Activated T-helper 1 cell treated with anti-CD3 and anti-CD28 coated beads, Interleukin-2, amount 50 U/mL, for 16 hours (primary cell): ENCODE results near the gene PRKAR2B.
"Not testable (repeated sequence)": the region's sequence is repeated elsewhere in the genome, so short reads cannot be mapped to it uniquely, and the experiment has no call there.

Experiments used
- DNase-seq, 2 donors: peaks; one replicate each; pipeline ENCODE4 v3.0.0-alpha.2; 2020; ENCODE audit warnings: low read depth in 1 of 2, low spot score in 1 of 2

PRKAR2B gene

DNA sequence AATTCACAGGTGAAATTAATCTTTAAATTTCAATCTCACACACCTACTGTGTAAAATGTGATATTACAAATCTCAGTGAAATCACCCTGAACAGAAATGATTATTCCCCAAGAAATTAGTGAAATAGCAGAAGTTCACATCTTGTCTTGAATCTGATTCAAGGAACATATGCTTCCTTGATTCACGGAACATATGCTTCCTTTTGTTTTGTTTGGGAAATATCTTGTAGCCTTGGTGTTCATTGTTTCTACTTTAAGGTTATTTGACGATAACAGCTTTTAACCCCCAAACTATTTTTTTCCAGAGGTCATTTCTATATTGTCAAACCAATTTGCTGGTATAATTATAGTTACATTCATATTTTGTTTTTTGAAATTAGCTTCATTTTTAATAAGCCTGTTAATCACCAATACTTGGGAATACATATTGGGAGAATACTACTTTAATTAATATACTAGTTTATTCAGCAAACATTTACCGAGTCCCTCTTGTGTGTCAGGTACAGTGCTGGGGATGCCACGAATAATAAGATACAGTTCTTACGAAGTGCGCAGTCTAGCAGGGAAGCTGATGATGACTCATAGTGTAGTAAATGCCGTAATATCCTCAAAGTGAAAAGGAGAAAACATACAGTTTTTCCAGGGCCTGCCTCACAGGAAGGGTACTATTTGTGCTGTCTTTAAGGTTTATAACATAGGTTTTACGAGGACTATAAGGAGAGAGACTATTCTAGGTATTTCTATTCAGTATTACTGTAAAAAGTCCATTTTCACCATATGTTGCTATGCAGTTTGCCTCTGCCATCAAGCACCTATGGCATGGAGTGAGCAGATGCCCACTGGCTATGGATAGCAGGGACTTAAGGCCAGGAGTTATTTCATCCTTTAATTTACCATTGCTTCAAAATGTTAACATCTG is 32.5 kb downstream of the PRKAR2B start:
- no peak for DNase-seq

- DNase-seq, result no peak
Measured at GRCh38 chr7:107077699-107078516, 33.4 kb downstream of the PRKAR2B start.

GRCh38 chr7:107078517-107078966 is 34.0 kb downstream of the PRKAR2B start:
- no peak for DNase-seq

DNA sequence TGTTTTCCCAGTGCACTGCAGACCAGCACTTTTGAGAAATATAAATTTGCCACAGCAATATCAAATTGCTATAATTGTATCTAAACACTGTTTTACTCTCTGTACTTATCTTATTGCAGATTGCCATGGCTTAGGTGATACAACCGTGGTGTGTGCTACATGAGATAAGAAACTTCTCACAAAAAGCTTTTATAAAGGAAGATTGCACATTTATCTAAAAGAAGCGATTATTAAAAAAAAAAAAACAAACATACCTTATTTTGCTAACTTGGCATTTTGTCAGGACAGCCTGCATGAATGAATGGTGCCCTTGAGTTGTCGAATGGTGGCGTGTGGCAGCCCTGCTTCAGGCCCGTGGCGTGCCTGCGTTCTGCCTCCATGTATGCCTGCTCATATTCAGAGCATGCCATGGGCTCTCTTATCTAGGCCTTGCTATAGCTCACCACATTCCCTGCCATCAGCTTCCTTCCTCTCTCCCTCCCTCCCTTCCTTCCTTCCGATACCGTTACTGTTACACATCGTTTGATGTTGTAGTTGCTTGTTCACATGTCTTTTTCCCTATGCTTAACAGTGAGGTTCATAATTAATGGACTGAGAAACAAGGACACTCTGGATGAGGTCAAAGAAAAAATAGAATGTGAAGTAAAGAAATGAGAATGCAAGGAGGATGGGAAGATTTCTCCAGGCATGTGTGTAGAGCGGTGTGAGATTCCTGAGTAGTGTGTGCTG is 34.9 kb downstream of the PRKAR2B start:
- no peak for DNase-seq

- DNase-seq, result no peak
Measured at GRCh38 chr7:107080099-107080505, 35.6 kb downstream of the PRKAR2B start.

DNA sequence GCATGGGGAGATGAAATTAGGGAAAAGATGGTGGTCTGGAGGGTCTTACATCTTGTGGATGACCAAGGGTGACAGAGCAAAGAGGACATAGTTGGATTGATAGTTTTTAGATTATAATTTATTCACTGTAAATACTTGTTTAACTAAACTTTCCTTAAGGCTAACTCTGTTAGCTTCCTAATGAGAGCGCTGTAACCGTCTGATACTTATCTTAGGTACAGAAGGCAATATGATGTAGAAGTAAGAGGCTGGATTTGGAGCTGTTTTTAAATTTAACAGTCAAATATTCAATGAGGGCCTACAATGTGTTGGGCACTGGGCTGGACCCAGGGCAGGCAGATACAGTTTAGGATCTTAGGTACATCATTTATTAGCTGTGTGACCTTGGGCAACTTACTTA is 36.0 kb downstream of the PRKAR2B start:
- DNase-seq, result no peak

GRCh38 chr7:107085180-107085579 is 40.7 kb downstream of the PRKAR2B start:
- DNase-seq, result no peak

GRCh38 chr7:107089627-107090026 is 45.1 kb downstream of the PRKAR2B start:
- DNase-seq, result no peak

DNA sequence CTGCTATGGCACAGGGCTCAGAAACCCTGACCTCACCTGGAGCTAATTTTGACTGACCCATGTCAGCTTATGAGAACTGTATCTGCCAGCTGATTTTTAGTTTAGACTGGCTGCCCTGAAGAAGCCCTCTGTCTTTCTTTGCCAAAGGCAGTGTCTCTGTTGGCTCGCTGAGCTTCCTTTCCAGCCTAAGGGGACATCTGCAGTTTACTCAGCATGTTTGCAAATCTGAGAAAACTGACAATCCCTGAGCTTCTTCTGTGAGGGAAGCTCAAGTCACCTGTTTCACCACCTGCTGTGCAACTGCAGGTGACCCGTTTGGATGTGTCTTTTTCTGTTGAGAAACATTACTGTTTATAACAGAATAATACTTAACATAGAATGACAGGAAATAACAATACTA is 46.0 kb downstream of the PRKAR2B start:
- DNase-seq, result no peak

GRCh38 chr7:107091306-107091705 is 46.8 kb downstream of the PRKAR2B start:
- DNase-seq, result no peak

DNA sequence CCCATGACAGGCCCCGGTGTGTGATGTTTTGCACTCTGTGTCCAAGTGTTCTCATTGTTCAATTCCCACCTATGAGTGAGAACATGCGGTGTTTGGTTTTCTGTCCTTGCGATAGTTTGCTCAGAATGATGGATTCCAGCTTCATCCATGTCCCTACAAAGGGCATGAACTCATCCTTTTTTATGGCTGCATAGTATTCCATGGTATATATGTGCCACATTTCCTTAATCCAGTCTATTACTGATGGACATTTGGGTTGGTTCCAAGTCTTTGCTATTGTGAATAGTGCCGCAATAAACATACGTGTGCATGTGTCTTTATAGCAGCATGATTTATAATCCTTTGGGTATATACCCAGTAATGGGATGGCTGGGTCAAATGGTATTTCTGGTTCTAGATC is 49.2 kb downstream of the PRKAR2B start:
- not testable (repeated sequence) for DNase-seq

DNA sequence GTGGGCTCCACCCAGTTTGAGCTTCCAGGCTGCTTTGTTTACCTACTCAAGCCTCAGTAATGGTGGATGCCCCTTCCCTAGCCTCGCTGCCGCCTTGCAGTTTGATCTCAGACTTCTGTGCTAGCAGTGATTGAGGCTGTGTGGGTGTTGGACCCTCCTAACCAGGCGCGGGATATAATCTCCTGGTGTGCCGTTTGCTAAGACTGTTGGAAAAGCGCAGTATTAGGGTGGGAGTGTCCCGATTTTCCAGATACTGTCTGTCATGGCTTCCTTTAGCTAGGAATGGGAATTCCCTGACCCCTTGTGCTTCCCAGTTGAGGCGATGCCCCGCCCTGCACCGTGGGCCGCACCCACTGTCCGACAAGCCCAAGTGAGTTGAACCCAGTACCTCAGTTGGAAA is 54.6 kb downstream of the PRKAR2B start:
- DNase-seq, result not testable (repeated sequence)

DNA sequence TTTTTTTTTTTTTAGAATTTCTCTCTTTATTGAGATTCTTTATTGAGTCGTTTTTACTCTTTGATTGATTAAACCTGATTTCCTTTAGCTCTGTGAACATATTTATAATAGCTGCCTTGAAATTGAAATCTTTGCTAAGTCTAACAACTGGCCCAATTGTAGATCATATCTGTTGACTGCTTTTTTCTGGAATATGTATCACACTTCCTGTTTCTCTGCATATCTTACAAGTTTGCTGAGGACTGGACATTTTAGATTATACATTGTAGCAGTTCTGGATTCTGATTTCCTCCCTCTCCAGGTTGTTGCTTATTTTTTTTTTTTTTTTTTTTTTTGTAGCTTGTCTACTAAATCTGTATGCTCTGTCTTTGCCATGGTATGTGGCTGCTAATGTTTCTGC is 56.3 kb downstream of the PRKAR2B start:
- no peak for DNase-seq

DNA sequence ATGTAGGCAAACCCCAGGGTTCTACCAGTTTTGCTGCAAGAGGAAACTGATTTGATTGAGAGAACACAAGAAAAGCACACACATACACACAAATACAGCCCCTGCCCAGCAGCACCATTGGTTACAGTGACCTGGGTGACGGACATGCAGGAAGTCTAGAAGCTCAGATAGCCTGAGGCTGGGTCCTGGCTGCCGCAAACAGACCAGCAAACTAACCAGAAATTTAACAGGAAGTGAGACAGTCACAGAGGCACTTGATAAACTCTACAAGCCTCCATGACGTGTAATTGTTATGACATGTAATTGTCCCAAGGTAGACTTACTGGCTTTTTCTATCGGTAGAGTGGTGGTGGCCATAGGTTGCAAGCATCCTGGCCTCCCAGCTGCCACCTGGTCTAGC is 58.9 kb downstream of the PRKAR2B start:
- DNase-seq, result no peak

DNA sequence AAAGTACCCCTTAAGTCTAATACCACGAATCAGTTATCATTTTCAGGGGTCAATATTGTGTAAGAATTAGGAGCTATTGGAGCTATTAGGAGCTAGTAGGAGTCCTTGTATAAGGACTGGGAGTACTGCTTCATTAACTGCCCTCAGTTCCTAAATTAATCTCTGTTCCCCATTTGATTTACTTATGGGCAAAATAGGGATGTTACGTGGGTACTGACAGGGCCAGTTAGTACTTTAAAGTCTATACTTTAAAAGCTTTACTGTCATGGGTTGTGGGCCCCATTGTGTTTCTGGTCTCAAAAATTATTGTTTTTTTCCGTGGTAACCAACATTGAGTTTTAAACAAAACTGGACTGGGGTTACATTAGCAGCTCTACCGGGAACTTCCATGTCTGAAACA is 60.3 kb downstream of the PRKAR2B start:
- no peak for DNase-seq

GRCh38 chr7:107105591-107106245 is 61.2 kb downstream of the PRKAR2B start:
- DNase-seq, result no peak

GRCh38 chr7:107108793-107109371 is 64.4 kb downstream of the PRKAR2B start:
- DNase-seq, result no peak

- DNase-seq, result no peak
Measured at GRCh38 chr7:107109955-107110354, 65.5 kb downstream of the PRKAR2B start.

DNA sequence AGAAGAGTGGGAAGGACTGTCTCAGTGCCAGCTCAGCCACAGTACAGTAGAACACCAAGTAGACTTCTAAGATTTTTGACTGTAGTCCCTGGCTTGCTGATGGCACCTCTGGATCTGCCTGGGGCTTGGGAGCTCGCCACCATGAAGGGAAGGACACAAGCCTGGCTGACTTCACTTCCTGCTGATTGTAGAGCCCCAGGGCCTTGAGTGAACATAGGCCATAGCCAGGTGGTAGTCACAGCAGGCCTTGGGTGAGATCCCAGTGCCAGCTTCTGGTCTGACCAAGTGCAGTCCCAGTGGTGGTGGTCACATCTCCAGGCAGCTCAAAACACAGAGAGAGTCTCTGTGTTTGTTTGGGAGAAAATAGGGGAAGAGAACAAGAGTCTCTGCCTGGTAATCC is 66.7 kb downstream of the PRKAR2B start:
- no peak for DNase-seq

DNA sequence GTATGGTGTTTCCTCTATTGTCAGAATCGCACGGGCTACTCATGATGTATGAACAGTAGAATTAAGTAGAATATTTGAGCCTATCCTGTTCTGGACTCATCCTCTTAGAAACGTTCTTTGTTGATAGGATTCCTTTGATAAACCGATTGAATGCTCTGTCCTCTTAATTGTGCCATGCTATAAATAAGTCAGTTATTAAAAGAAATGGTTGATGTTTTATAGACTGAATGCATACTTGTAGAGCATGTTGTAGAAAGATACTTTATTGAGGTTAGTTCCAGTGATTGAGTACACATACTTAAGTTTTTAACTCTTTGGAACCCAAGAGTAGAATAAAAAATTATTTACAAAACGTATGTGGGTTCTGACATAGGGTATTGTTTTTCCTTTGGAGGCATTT is 69.4 kb downstream of the PRKAR2B start:
- DNase-seq, result no peak

DNA sequence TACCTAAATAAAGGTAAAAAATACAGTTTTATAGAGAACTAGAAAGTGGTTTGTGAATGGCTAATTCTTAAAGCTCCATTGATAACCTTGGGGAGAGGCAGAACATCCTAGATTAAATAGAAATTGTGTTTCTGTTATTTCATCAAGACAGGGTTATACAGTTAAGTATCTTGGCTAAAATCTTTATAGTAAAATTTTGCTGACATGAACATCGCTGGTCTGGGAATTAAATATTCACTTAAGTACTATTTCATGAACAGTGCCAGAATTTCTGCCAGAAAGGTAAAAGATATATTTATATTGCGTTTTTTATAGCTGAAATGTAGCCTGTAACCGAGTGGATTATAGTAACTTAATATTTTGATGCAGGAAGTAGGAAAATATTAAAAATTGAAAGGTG is 70.6 kb downstream of the PRKAR2B start:
- no peak for DNase-seq
